MV-4-11 (cell line): ENCODE results near the gene AMIGO1.
A peak's percentile ranks its signal among the peaks of the same experiment; 100 is the strongest.

ENCODE experiments used
- DNase-seq: peaks from one replicate; lab custom pipeline; 2025; lab: John Stamatoyannopoulos, UW

Gene AMIGO1

GRCh38 chr1:109532365-109533136 is 23.0 kb upstream of the AMIGO1 start:
- DNase-seq = peak; percentile 64

- DNase-seq = no peak
These were observed 22.4 kb upstream of the AMIGO1 start for GRCh38 chr1:109531826-109532364.

GRCh38 chr1:109531380-109531779 is 21.9 kb upstream of the AMIGO1 start:
- DNase-seq = no peak

- DNase-seq = no peak
These were observed 21.0 kb upstream of the AMIGO1 start for GRCh38 chr1:109530457-109531087.

- no peak for DNase-seq
These were observed 20.4 kb upstream of the AMIGO1 start for GRCh38 chr1:109529881-109530456.

- DNase-seq = no peak
These were observed 19.2 kb upstream of the AMIGO1 start for GRCh38 chr1:109528712-109529111.

- DNase-seq = no peak
These were observed 18.5 kb upstream of the AMIGO1 start for GRCh38 chr1:109527846-109528695.

- no peak for DNase-seq
These were observed 17.7 kb upstream of the AMIGO1 start for GRCh38 chr1:109527098-109527811.

GRCh38 chr1:109523706-109524105 is 14.2 kb upstream of the AMIGO1 start:
- DNase-seq = peak; percentile 80

GRCh38 chr1:109522026-109522425 is 12.5 kb upstream of the AMIGO1 start:
- DNase-seq = no peak

GRCh38 chr1:109521002-109521951 is 11.8 kb upstream of the AMIGO1 start:
- DNase-seq = no peak

GRCh38 chr1:109517337-109517736 is 7.8 kb upstream of the AMIGO1 start:
- DNase-seq = no peak

GRCh38 chr1:109516872-109517271 is 7.3 kb upstream of the AMIGO1 start:
- DNase-seq = no peak

GRCh38 chr1:109514846-109515245 is 5.3 kb upstream of the AMIGO1 start:
- no peak for DNase-seq

- no peak for DNase-seq
These were observed 3.7 kb upstream of the AMIGO1 start for GRCh38 chr1:109513110-109513710.

GRCh38 chr1:109508873-109509175 is 703 bp downstream of the AMIGO1 start:
- no peak for DNase-seq

- no peak for DNase-seq
These were observed 1.3 kb downstream of the AMIGO1 start for GRCh38 chr1:109508001-109508872.

GRCh38 chr1:109504974-109505373 is 4.6 kb downstream of the AMIGO1 start:
- no peak for DNase-seq

GRCh38 chr1:109503935-109504334 is 5.6 kb downstream of the AMIGO1 start:
- DNase-seq = no peak
